Spleen (tissue), 11 donors: Measurements from ENCODE around the gene KRT12. TPM values are rescaled to one million over a fixed set of nuclear protein-coding genes. Genes with fewer than 3 reads are reported as not detected.

Experiments
- DNase-seq: peaks from one replicate; pipeline ENCODE4 v3.0.0-alpha.2; 2020
- H3K27ac ChIP-seq, 8 donors: fragments of 200-600 bp; sonication (generic) in 7 of 8; 1 replicate in 4 of 8; 2 replicates in 4 of 8; pipeline versions ENCODE4 v1.5.0 to v1.8.0; 2016 to 2021; ENCODE audit warnings: inconsistent platforms in 4 of 8, mild to moderate bottlenecking in 4 of 8, moderate library complexity in 1 of 8
- H3K27me3 ChIP-seq, 7 donors: fragments of 200-600 bp; sonication (generic) in 6 of 7; replicated peaks in 1 of 7; 1 replicate in 4 of 7; 2 replicates in 3 of 7; pipeline versions ENCODE4 v1.5.0 to v1.8.0; 2016 to 2021; ENCODE audit warnings: inconsistent platforms in 3 of 7, mild to moderate bottlenecking in 1 of 7
- H3K36me3 ChIP-seq, 6 donors: fragments of 200-600 bp; sonication (generic) in 5 of 6; 1 replicate in 4 of 6; 2 replicates in 2 of 6; pipeline versions ENCODE4 v1.5.0 to v1.8.0; 2016 to 2021; ENCODE audit warnings: inconsistent platforms in 2 of 6
- H3K4me1 ChIP-seq, 6 donors: fragments of 200-600 bp; sonication (generic) in 5 of 6; 1 replicate in 3 of 6; 2 replicates in 3 of 6; pipeline versions ENCODE4 v1.5.0 to v1.8.0; 2016 to 2021; ENCODE audit warnings: inconsistent platforms in 3 of 6
- H3K4me3 ChIP-seq, 8 donors: fragments of 200-600 bp; sonication (generic) in 7 of 8; 1 replicate in 4 of 8; 2 replicates in 4 of 8; pipeline versions ENCODE4 v1.5.0 to v1.8.0; 2016 to 2021; ENCODE audit warnings: inconsistent platforms in 4 of 8, mild to moderate bottlenecking in 4 of 8, moderate library complexity in 2 of 8
- H3K9me3 ChIP-seq, 8 donors: fragments of 200-600 bp; sonication (generic) in 7 of 8; 1 replicate in 4 of 8; 2 replicates in 4 of 8; pipeline versions ENCODE4 v1.5.0 to v1.8.0; 2016 to 2021; ENCODE audit warnings: inconsistent platforms in 4 of 8
- CTCF ChIP-seq, 11 experiments: fragments of 200-600 bp in 7 of 11; fragments of 450-650 bp in 4 of 11; sonication (generic) in 4 of 11; IDR thresholded peaks in 8 of 11; conservative IDR thresholded peaks in 3 of 11; 1 replicate in 7 of 11; 2 replicates in 4 of 11; pipeline versions ENCODE4 v1.4.0 to v1.8.0; 2016 to 2021; ENCODE audit warnings: antibody characterized with exemption in 11 of 11, inconsistent platforms in 4 of 11, mild to moderate bottlenecking in 1 of 11
- POLR2A ChIP-seq, 3 donors: fragments of 450-650 bp; IDR thresholded peaks; one replicate each; pipeline ENCODE4 v1.5.1; 2017; ENCODE audit warnings: antibody characterized with exemption in 3 of 3, mild to moderate bottlenecking in 1 of 3
- POLR2AphosphoS5 ChIP-seq, 3 donors: sonication (generic); formaldehyde crosslinking; IDR thresholded peaks; one replicate each; pipeline ENCODE4 v1.5.1; 2017; ENCODE audit warnings: antibody characterized with exemption in 3 of 3
- WGBS, 5 donors: extraction: QIAGEN DNeasy Blood & Tissue Kit in 3 of 5; methylation state at CpG; one replicate each; pipeline versions ENCODE4 v1.1.5 to v1.1.7; 2013 to 2018; 5-methylcytosine and 5-hydroxymethylcytosine counted together
- intact Hi-C: fragments of 100-400 bp; cut with DNase I; formaldehyde crosslinking; loops from one replicate; pipeline ENCODE4 v1.15.0; 2023; ENCODE audit warnings: low total_unique reads
- polyA plus RNA-seq, 3 donors: library from polyadenylated mRNA; stranded (reverse); fragments of 200-250 nt; gene quantifications; one replicate each; pipeline ENCODE4 v1.2.1, GENCODE V29; 2013
- total RNA-seq, 7 donors: library from RNA; depleted of rRNA in 3 of 7; stranded (reverse); fragments of >200 nt in 3 of 7; fragmentation: NEBNext Ultra II Directional in 4 of 7; extraction: Animal tissue kit (Norgen Biotek cat#: 25700) in 4 of 7; gene quantifications; one replicate each; pipeline versions ENCODE4 v1.1.0 to v1.2.1, GENCODE V29; 2016 to 2021
- donor health status: healthy with polysubstance abuse.
- donor health status: DM: no; HTN: no; CAD: no; lungs with moderate emphysema.
- donor health status: DM: no; HTN: no; CAD: no.
- donor health status: Bipolar disorder and iron deficiency.
- donor health status: healthy.
- donor health status: DM: no; HTN: no; CAD: no.
- donor health status: DM: yes; HTN: yes; CAD: no.

KRT12 gene
- total and polyA plus RNA-seq, 10 donors = not detected

- Histone ChIP-seq H3K36me3 (no peaks in the 10 kb centered on the region), H3K4me1 (no peaks in the 10 kb centered on the region), H3K4me3 (no peak overlapping the region), H3K9me3 (no peaks in the 10 kb centered on the region), H3K27ac (no peak overlapping the region), H3K27me3 (peaks cover 0 to 30% (median 0%) of the 10 kb centered on the region in 7 donors)
- intact Hi-C loops = no loop called here
- no peak for TF ChIP-seq CTCF (IDR thresholded peaks at IDR 0.05 in 8 of 11, conservative IDR thresholded peaks at IDR 0.05 in 3 of 11)
- no peak for TF ChIP-seq POLR2AphosphoS5 (IDR thresholded peaks at IDR 0.05)
- TF ChIP-seq POLR2A (IDR thresholded peaks at IDR 0.05) = no peak
- 71 to 92% (median 90%) methylated on average over 4 of the region's 4 CpGs for WGBS, 5 donors
- DNase-seq = no peak
Observed at GRCh38 chr17:40902498-40902897, 35.5 kb upstream of the KRT12 start.

- intact Hi-C loops = no loop called here
- TF ChIP-seq POLR2A (IDR thresholded peaks at IDR 0.05) (no peak), POLR2AphosphoS5 (IDR thresholded peaks at IDR 0.05) (no peak), CTCF (IDR thresholded peaks at IDR 0.05 in 8 of 11, conservative IDR thresholded peaks at IDR 0.05 in 3 of 11) (no peak)
- no peak overlapping the region for H3K4me3 ChIP-seq
- H3K9me3 ChIP-seq = no peaks in the 10 kb centered on the region
- WGBS, 5 donors = 86 to 97% (median 94%) methylated on average over 1 of the region's 1 CpG
- H3K36me3 ChIP-seq = no peaks in the 10 kb centered on the region
- no peak for DNase-seq
- H3K4me1 ChIP-seq = no peaks in the 10 kb centered on the region
- peaks cover 0 to 25% (median 0%) of the 10 kb centered on the region in 7 donors for H3K27me3 ChIP-seq
- H3K27ac ChIP-seq = no peak overlapping the region
Observed at GRCh38 chr17:40901981-40902474, 35.0 kb upstream of the KRT12 start.

GRCh38 chr17:40900809-40901356 lies 33.9 kb upstream of the KRT12 start:
- 71 to 90% (median 85%) methylated on average over 5 of the region's 5 CpGs for WGBS, 5 donors
- Histone ChIP-seq H3K4me3 (no peak overlapping the region), H3K27ac (no peak overlapping the region), H3K36me3 (no peaks in the 10 kb centered on the region), H3K9me3 (no peaks in the 10 kb centered on the region), H3K4me1 (no peaks in the 10 kb centered on the region), H3K27me3 (peaks cover 0 to 15% (median 0%) of the 10 kb centered on the region in 7 donors)
- TF ChIP-seq POLR2AphosphoS5 (IDR thresholded peaks at IDR 0.05) (no peak), CTCF (IDR thresholded peaks at IDR 0.05 in 8 of 11, conservative IDR thresholded peaks at IDR 0.05 in 3 of 11) (no peak), POLR2A (IDR thresholded peaks at IDR 0.05) (no peak)
- DNase-seq = no peak
- intact Hi-C loops = no loop called here

GRCh38 chr17:40896916-40897455 lies 30.0 kb upstream of the KRT12 start:
- H3K4me1 ChIP-seq = no peaks in the 10 kb centered on the region
- no peak overlapping the region for H3K27ac ChIP-seq
- intact Hi-C loops = no loop called here
- no peak for DNase-seq
- 84 to 94% (median 88%) methylated on average over 4 of the region's 4 CpGs for WGBS, 5 donors
- H3K36me3 ChIP-seq = no peaks in the 10 kb centered on the region
- TF ChIP-seq CTCF (IDR thresholded peaks at IDR 0.05 in 8 of 11, conservative IDR thresholded peaks at IDR 0.05 in 3 of 11) (no peak), POLR2AphosphoS5 (IDR thresholded peaks at IDR 0.05) (no peak), POLR2A (IDR thresholded peaks at IDR 0.05) (no peak)
- H3K4me3 ChIP-seq = no peak overlapping the region
- H3K27me3 ChIP-seq = peaks cover 0 to 31% (median 0%) of the 10 kb centered on the region in 7 donors
- H3K9me3 ChIP-seq = no peaks in the 10 kb centered on the region
